Umbilical cord (tissue), 2 donors: Measurements from ENCODE around the gene CHRNB2. TPM values are rescaled to one million over a fixed set of nuclear protein-coding genes. Genes with fewer than 3 reads are reported as not detected.
"Not testable (repeated sequence)": the region's sequence is repeated elsewhere in the genome, so short reads cannot be mapped to it uniquely, and the experiment has no call there.

Source experiments
- DNase-seq: peaks from one replicate; pipeline ENCODE4 v3.0.0-alpha.2; 2015; ENCODE audit warnings: low spot score
- total RNA-seq: library from RNA; depleted of rRNA; stranded (reverse); fragments of >200 nt; gene quantifications from one replicate; pipeline ENCODE4 v1.2.3, GENCODE V29; 2014; ENCODE audit warnings: low replicate concordance; ENCODE audit not compliant: insufficient read depth

CHRNB2 gene
- 2.9 TPM for total RNA-seq

- DNase-seq, result peak; percentile 53
Observed at GRCh38 chr1:154567386-154568156, at the start of gene CHRNB2. Gene CHRNB2, plus strand, starts transcription at chr1:154567778. Its CDS starts 267 bp downstream, at chr1:154568045.

- DNase-seq, result no peak
Observed at GRCh38 chr1:154519591-154519991, 48.0 kb upstream of the CHRNB2 start.

DNA sequence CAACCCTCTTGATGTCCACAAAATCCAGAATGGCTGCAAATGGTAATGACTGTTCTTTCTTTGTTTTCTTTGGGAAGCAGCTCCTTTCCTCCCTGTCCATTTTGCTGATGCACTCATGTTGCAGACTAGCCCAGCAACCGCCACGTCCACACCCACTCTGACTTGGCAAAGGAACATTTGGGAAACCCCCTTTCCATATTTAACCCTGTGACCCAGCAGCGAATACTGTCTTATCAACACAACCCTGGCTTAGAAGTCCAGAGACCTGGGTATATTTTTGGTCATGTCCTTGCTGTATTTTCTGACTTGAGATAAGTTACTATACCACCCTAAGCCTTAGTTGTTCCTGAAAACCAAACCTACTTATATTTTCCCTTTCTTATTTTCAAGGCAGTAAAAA lies 47.2 kb upstream of the CHRNB2 start:
- DNase-seq, result no peak

- DNase-seq, result no peak
Observed at GRCh38 chr1:154521695-154522094, 45.9 kb upstream of the CHRNB2 start.

GRCh38 chr1:154524881-154525280 lies 42.7 kb upstream of the CHRNB2 start:
- no peak for DNase-seq

DNA sequence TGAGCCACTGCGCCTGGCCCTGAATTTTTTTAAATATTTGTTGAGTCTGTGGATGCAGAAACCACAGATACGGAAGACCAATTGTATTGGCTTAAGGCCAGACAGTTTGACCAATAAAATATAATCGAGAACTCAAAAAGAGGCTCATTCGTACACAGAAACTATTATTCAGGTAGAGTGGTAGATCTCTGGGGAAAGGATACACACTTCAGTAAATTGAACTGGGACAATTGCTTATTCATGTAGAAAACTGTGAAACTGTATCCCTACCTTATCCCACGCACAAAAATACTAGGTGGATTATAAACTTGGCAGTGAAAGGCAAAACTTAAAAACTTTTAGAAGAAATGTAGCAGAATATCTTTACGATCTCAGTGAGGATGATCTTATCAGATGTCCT lies 40.4 kb upstream of the CHRNB2 start:
- no peak for DNase-seq

- no peak for DNase-seq
Observed at GRCh38 chr1:154529308-154529707, 38.3 kb upstream of the CHRNB2 start.

DNA sequence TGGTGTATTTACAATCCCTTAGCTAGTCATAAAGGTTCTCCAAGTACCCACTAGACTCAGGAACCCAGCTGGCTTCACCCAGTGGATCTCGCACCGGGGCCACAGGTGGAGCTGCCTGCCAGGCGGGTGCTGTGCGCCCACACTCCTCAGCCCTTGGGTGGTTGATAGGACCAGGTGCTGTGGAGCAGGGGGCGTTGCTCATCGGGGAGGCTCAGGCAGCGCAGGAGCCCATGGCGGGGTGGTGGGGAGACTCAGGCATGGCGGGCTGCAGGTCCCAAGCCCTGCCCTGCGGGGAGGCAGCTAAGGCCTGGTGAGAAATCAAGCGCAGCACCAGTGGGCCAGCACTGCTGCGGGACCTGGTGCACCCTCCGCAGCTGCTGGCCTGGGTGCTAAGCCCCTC lies 35.6 kb upstream of the CHRNB2 start:
- DNase-seq, result not testable (repeated sequence)

DNA sequence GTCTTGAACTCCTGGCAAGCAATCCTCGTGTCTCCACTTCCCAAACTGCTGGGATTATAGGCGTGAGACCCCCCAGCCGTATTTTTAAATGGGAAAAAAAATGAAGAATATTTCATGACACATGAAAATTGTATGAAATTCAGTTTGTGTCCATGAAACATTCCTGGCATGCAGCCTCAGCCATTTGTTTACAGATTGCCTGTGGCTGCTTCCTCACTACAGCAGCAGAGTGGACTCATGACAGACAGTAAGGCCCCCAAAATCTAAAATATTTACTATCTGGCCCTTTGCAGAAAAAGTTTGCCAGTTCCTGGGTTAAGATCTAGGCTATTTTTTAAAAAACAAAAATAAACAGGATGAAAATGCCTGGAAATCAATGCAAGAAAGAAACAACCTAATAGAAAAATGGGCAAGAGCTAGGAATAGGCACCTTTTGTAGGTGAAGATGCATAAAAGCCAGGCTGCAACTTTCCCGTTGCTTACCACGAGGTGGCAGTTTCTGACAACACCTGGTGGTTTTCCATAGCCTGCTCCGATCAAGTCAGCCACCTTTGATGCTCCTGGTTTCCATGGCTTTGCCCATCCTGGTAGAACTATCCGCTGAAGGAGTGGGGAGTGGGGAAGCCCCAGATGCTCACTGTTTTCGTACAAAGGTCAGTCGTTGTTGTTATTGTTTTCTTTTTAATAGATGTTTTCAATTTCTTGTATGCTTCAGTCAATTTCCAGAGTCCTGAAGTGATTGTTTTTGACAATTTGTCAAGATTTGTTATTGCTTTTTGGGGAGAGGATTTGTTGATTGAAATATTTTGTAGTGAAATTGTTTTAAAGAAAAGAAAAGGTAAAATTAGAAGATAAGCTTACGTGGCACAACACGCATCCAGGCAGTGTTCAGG lies 33.4 kb upstream of the CHRNB2 start:
- no peak for DNase-seq

DNA sequence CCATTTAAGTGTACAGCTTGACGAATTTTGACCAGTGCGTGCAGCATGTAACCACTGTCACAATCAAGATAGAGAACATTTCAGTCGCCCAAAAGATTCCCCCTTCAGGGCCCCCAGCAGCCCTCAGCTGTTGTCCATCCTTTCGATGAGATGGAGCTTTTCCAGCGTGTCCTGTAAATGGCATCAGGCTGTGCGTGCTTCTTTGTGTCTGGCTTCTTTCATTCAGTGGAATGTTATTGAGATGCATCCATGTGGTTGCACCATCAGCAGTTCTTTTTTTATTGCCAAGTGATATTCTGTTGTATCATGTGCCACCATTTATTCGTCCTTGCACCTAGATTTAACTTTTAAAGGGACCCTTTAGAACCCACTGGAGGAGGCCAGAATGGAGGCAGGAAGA lies 31.0 kb upstream of the CHRNB2 start:
- DNase-seq, result no peak

DNA sequence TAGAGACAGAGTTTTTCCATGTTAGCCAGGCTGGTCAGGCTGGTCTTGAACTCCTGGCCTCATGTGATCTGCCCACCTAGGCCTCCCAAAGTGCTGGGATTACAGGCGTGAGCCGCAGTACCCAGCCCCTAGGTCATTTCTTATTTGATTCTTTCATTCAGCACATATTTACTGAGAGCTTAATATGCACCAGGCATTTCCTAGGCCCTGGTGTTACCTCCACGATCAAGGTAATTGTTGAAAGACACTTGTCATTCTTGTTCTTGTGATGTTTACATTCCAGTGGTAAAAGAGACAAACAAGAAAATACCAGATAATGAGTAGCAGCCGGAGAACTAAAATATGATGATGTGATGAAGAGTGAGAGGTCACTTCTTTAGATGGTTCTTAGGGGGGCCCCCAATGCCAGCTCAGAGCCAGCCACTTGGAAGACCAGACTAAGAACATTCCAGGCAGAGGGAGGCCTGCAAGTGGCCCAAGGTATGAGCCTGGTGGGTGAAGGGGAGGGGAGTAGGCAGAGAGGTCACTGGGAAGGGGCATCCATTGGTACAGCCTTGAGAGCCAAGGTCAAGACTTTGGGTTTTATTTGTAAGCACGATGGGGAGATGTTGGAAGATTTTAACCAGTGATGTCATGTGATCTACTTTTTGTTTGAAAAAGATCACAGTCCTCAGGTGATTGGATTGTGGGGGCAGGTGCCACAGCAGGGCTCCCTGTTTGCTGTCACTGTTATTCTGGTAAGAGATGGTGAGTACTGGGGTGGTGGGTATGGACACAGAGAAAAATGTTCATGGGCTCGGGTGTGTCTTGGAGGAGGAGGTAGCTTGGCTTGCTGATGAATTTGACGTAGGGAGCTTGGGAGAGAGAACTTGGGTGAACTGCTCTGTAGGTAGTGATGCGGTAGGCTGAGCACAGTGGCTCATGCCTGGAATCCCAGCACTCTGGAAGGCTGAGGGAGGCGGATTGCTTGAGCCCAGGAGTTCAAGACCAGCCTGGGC lies 27.8 kb upstream of the CHRNB2 start:
- no peak for DNase-seq

DNA sequence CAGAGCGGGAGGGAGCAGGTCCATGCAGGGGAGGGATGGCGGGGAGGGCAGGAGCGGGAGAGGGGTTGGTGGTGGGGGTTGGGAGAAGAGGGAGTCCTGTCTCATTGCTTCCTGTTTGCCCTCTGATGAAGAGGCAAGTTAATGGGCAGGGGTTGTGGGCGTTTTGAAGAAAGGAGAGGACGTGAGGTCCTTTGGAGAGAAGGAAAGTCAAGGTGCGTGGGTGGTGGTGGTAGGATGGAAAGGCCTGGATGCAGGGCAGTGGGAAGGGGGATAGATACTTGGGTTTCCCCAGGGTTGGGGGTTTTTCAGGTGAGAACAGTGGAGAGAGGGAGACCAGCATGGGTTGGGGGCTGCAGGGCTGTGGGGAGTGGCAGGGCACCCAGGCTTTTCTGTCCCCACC lies 26.3 kb upstream of the CHRNB2 start:
- no peak for DNase-seq

DNA sequence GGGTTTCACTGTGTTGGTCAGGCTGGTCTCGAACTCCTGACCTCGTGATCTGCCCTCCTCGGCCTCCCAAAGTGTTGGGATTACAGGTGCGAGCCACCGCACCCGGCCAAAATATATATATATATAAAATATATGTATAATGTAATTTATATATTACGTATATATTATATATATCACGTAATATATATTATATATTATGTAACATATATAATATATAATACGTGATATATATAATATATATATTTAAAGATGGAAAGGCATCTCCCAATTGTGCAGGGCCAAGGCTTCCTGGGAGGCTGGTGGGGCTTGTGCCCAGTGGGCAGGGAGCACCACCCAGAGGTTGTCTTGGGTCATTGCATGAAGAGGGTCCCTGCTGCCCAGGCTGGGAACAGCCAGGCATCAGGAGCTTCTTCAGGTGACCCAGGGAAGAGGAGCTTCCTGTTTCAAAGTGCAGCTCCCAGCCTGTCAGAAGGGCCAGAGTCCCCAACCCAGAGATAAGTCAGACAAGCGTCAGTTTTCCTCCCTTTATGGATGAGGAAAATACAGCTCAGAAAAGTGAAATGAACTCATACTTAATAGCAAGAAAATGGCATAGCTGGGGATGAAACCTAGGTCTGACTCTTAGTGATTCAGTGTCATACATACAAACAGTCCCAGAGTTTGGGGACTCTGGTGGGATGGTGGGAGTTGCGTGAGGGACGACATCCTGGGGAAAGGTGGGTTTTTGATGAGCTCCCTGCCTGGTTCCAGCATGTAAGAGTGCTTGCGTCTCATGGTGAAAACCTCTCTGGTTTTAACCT lies 21.1 kb upstream of the CHRNB2 start:
- peak; percentile 40 for DNase-seq

- peak; percentile 21 for DNase-seq
Observed at GRCh38 chr1:154547105-154547732, 20.4 kb upstream of the CHRNB2 start.

- no peak for DNase-seq
Observed at GRCh38 chr1:154548028-154548427, 19.6 kb upstream of the CHRNB2 start.

- no peak for DNase-seq
Observed at GRCh38 chr1:154549202-154549770, 18.3 kb upstream of the CHRNB2 start.

- DNase-seq, result no peak
Observed at GRCh38 chr1:154550070-154550469, 17.5 kb upstream of the CHRNB2 start.

DNA sequence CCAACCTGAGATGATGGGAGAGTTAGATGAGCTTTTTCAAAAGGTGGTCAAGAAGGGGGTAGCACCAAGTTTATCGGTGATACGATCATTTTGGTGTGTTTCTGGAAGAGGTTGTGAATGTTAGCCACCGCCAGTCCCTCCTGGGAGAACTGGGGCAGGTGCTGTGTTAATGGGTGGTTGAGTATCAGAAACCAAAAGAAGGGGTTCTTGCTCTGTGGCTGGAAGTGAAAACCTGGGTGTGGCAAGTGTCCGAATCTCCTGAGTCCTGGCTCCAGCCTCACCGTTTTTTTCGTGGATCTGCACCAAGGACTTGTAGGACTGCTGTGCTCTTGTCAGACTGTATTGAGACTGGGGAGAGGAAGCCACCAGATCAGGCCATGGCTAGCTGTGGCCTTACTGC lies 16.9 kb upstream of the CHRNB2 start:
- DNase-seq, result no peak

- no peak for DNase-seq
Observed at GRCh38 chr1:154551474-154551873, 16.1 kb upstream of the CHRNB2 start.

- no peak for DNase-seq
Observed at GRCh38 chr1:154552036-154552435, 15.5 kb upstream of the CHRNB2 start.
